ENCODE results near the gene CEP250. TPM values are rescaled to one million over a fixed set of nuclear protein-coding genes. Genes with fewer than 3 reads are reported as not detected.

Gene CEP250
- total and polyA plus RNA-seq, 2 of the 4 experiments (the other 2 are of a cell fraction) = 22.7 to 35.1 TPM

- Histone ChIP-seq H4K5ac (ENCODE audit: low read depth, low read length) (no peak overlapping the region), H3K18ac (ENCODE audit: low read depth, low read length) (no peak overlapping the region), H3K14ac (replicated peaks; ENCODE audit: low read depth, low read length) (no peak overlapping the region), H3K9me1 (ENCODE audit: insufficient read depth, low read length) (peaks cover 12% of the 10 kb centered on the region), H3K4me1 (ENCODE audit: control insufficient read depth, insufficient read depth, low read length) (peaks cover 7% of the 10 kb centered on the region; the same call in 1 of the 2 replicates), H3K9ac (ENCODE audit: low read depth, low read length) (no peak overlapping the region), H4K91ac (ENCODE audit: insufficient read depth, low read depth, low read length) (no peak overlapping the region), H3K4me3 (ENCODE audit: insufficient read depth, low read depth, low read length) (no peak overlapping the region), H2AK9ac (replicated peaks; ENCODE audit: low read depth, low read length, poor library complexity) (no peak overlapping the region), H3K27ac (ENCODE audit: insufficient read depth, low read length) (no peak overlapping the region), H2BK120ac (ENCODE audit: low read depth, low read length) (no peak overlapping the region), H4K8ac (ENCODE audit: low read depth in 2 of 2, low read length in 2 of 2) (no peak overlapping the region), H3K27me3 (ENCODE audit: control insufficient read depth, insufficient read depth, low read length) (no peaks in the 10 kb centered on the region), H4K20me1 (ENCODE audit: insufficient read depth, low read length) (peaks cover 19% of the 10 kb centered on the region), H2BK5ac (ENCODE audit: low read depth, low read length, poor library complexity, severe bottlenecking) (no peak overlapping the region), H3K4ac (ENCODE audit: low read depth, low read length) (no peak overlapping the region), H3K23ac (ENCODE audit: low read depth, low read length) (no peak overlapping the region), H3K79me1 (ENCODE audit: low read depth in 1 of 2, low read length in 2 of 2) (peaks cover 0 to 19% of the 10 kb centered on the region in 2 experiments; a peak in 2 of 4 replicates), H3K4me2 (ENCODE audit: low read depth, low read length) (no peak overlapping the region), H2AFZ (replicated peaks; ENCODE audit: low read length, poor library complexity) (no peak overlapping the region), H3K56ac (ENCODE audit: extremely low read depth, insufficient read depth, low read length) (no peak overlapping the region), H2AK5ac (ENCODE audit: low read depth, low read length) (no peak overlapping the region), H3K36me3 (ENCODE audit: control insufficient read depth, insufficient read depth, low read length) (peaks cover 74% of the 10 kb centered on the region), H3K9me3 (ENCODE audit: control insufficient read depth, insufficient read depth, low read length) (no peaks in the 10 kb centered on the region), H2BK15ac (ENCODE audit: low read depth, low read length) (no peak overlapping the region), H2BK20ac (ENCODE audit: low read depth, low read length) (no peak overlapping the region)
- dilution Hi-C loops (cut with HindIII; ENCODE audit: low sequenced_read_pairs, unreplicated experiment) = no loop called here
- TF ChIP-seq BHLHE40 (IDR thresholded peaks at IDR 0.05; ENCODE audit: low read depth, low read length) (no peak), ELK1 (IDR thresholded peaks at IDR 0.05; ENCODE audit: borderline replicate concordance, low read depth, low read length) (no peak), USF2 (IDR thresholded peaks at IDR 0.05; ENCODE audit: low read depth, low read length) (no peak), CTCF (conservative IDR thresholded peaks at IDR 0.05; ENCODE audit: low read depth, low read length) (no peak), NFE2L2 (IDR thresholded peaks at IDR 0.05; ENCODE audit: low read depth, low read length) (no peak), RFX5 (IDR thresholded peaks at IDR 0.05; ENCODE audit: low read depth, low read length) (no peak), FOS (IDR thresholded peaks at IDR 0.05; ENCODE audit: low read depth, low read length) (no peak), CHD1 (IDR thresholded peaks at IDR 0.05; ENCODE audit: low read depth, low read length) (no peak), CEBPB (IDR thresholded peaks at IDR 0.05; ENCODE audit: low read depth, low read length) (no peak), RCOR1 (IDR thresholded peaks at IDR 0.05; ENCODE audit: insufficient replicate concordance, low read length) (no peak), SMC3 (IDR thresholded peaks at IDR 0.05; ENCODE audit: low read depth, low read length) (no peak), RAD21 (IDR thresholded peaks at IDR 0.05; ENCODE audit: low read length) (no peak), MAZ (IDR thresholded peaks at IDR 0.05; ENCODE audit: borderline replicate concordance, low read depth, low read length) (no peak), POLR2A (IDR thresholded peaks at IDR 0.05; ENCODE audit: low read depth, low read length) (no peak), MAFK (IDR thresholded peaks at IDR 0.05; ENCODE audit: low read depth, low read length) (no peak), MXI1 (IDR thresholded peaks at IDR 0.05; ENCODE audit: borderline replicate concordance, low read depth, low read length) (no peak)
- ATAC-seq (ENCODE audit: low read depth) (no peak), DNase-seq (no peak)
- in situ Hi-C loops (cut with MboI; ENCODE audit: low sequenced_read_pairs) = loop anchor here (25.0 kb wide), 1 partner anchor 410 kb away; no protein-coding TSS in a partner anchor
- WGBS, 2 experiments (ENCODE audit: extremely low coverage in 2 of 2, insufficient read length in 1 of 2) = 91% methylated on average over 6 of the region's 8 CpGs; no CpG with 5 or more reads in 1 of the 2 experiments
- ChIA-PET POLR2A (ENCODE audit: unreplicated experiment) (no interaction called here), CTCF (no interaction called here)
- intact Hi-C loops (cut with micrococcal nuclease) = no loop called here
- BruUV-seq (replicated peaks) = no TSS peak
Measured at GRCh38 chr20:35502352-35502751, 47.0 kb downstream of the CEP250 start.
